Measurements from ENCODE around the gene CD27.

DNA sequence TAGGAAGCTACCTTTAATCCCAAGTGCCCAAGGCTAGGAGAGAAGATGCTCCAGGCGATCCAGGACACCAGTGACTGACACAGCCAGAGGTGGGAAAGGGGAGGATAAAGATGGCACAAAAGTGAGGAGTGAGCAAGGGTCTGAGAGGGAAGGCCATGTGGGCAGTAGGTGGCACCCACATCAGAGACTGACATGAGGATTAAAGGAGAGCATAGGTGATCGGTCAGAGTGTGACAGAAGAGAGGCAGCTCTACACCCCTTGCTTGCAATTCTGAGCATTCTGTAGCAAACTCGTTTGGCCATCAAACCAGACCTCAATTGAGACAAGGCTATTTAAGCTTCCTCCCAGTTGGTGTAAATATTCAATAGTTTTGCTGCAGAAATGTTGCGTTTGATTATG, 724 bp upstream of the CD27 start:
- TF ChIP-seq, protein P1, sequence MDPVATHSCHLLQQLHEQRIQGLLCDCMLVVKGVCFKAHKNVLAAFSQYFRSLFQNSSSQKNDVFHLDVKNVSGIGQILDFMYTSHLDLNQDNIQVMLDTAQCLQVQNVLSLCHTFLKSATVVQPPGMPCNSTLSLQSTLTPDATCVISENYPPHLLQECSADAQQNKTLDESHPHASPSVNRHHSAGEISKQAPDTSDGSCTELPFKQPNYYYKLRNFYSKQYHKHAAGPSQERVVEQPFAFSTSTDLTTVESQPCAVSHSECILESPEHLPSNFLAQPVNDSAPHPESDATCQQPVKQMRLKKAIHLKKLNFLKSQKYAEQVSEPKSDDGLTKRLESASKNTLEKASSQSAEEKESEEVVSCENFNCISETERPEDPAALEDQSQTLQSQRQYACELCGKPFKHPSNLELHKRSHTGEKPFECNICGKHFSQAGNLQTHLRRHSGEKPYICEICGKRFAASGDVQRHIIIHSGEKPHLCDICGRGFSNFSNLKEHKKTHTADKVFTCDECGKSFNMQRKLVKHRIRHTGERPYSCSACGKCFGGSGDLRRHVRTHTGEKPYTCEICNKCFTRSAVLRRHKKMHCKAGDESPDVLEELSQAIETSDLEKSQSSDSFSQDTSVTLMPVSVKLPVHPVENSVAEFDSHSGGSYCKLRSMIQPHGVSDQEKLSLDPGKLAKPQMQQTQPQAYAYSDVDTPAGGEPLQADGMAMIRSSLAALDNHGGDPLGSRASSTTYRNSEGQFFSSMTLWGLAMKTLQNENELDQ (CRISPR knock-in tag; IDR thresholded peaks at IDR 0.05; ENCODE audit: borderline replicate concordance) = no peak
- TF ChIP-seq DPF2 (IDR thresholded peaks at IDR 0.05) (no peak), TAF7 (tag; IDR thresholded peaks at IDR 0.05) (no peak)

Measured in K562 (cell line).